Bronchial epithelial cell (primary cell): ENCODE measurements around the gene PROS1. TPM values are rescaled to one million over a fixed set of nuclear protein-coding genes. Genes with fewer than 3 reads are reported as not detected.

Source experiments
- DNase-seq: peaks from one replicate; pipeline ENCODE4 v3.0.0-alpha.2; 2010; ENCODE audit warnings: low read depth
- FAIRE-seq: peaks from 2 replicates; lab custom pipeline; 2011; peaks lifted over from hg19 to GRCh38; lab: Jason Lieb, UNC
- H3K27me3 ChIP-seq: 2 replicates; pipeline ENCODE4 v1.5.1; 2011; ENCODE audit warnings: low read length; ENCODE audit not compliant: control insufficient read depth, insufficient read depth
- H3K36me3 ChIP-seq: 2 replicates; pipeline ENCODE4 v1.5.1; 2011; ENCODE audit warnings: low read length; ENCODE audit not compliant: control insufficient read depth, insufficient read depth
- H3K4me3 ChIP-seq: 2 replicates; pipeline ENCODE4 v1.5.1; 2011; ENCODE audit warnings: mild to moderate bottlenecking, low read depth, low read length, control low read depth
- CTCF ChIP-seq: IDR thresholded peaks from 2 replicates; pipeline ENCODE4 v1.5.1; 2011; ENCODE audit warnings: mild to moderate bottlenecking, moderate library complexity, low read length, control low read depth, inconsistent platforms; ENCODE audit not compliant: insufficient read depth, severe bottlenecking
- total RNA-seq: library from RNA; depleted of rRNA; stranded (reverse); fragments of >200 nt; gene quantifications from 2 replicates; pipeline ENCODE4 v1.2.1, GENCODE V29; 2014

PROS1 gene
- 4.2 and 6.0 TPM in 2 replicates for total RNA-seq

- TF ChIP-seq CTCF, result no peak
- FAIRE-seq (no peak), DNase-seq (peak; percentile 51)
- Histone ChIP-seq H3K4me3 (peak within 1 kb of the TSS; percentile 51), H3K27me3 (no peaks in the 10 kb centered on the region), H3K36me3 (no peaks in the 10 kb centered on the region)
These were observed at the start of gene PROS1 for GRCh38 chr3:93973131-93974126. Gene PROS1, minus strand, starts transcription at chr3:93973896. Its CDS starts 147 bp downstream, at chr3:93973749.

- Histone ChIP-seq H3K27me3 (no peaks in the 10 kb centered on the region), H3K36me3 (no peaks in the 10 kb centered on the region), H3K4me3 (no peak overlapping the region)
- no peak for DNase-seq
- no peak for TF ChIP-seq CTCF
- no peak for FAIRE-seq
These were observed 46.6 kb upstream of the PROS1 start for GRCh38 chr3:94020293-94020692.

- H3K4me3 ChIP-seq, result no peak overlapping the region
- H3K36me3 ChIP-seq, result no peaks in the 10 kb centered on the region
- DNase-seq, result no peak
- no peak for FAIRE-seq
- no peak for TF ChIP-seq CTCF
- no peaks in the 10 kb centered on the region for H3K27me3 ChIP-seq
These were observed 46.0 kb upstream of the PROS1 start for GRCh38 chr3:94019659-94020058.

GRCh38 chr3:94015025-94015424 is 41.3 kb upstream of the PROS1 start:
- Histone ChIP-seq H3K36me3 (no peaks in the 10 kb centered on the region), H3K4me3 (no peak overlapping the region), H3K27me3 (no peaks in the 10 kb centered on the region)
- no peak for TF ChIP-seq CTCF
- no peak for FAIRE-seq
- DNase-seq, result no peak

- H3K4me3 ChIP-seq, result no peak overlapping the region
- FAIRE-seq, result no peak
- H3K27me3 ChIP-seq, result no peaks in the 10 kb centered on the region
- no peak for TF ChIP-seq CTCF
- H3K36me3 ChIP-seq, result no peaks in the 10 kb centered on the region
- no peak for DNase-seq
These were observed 38.5 kb upstream of the PROS1 start for GRCh38 chr3:94012185-94012584.
